LNCaP clone FGC (cell line): ENCODE measurements around the gene GRHL1.
"Not testable (repeated sequence)": the region's sequence is repeated elsewhere in the genome, so short reads cannot be mapped to it uniquely, and the experiment has no call there.

Experiments
- DNase-seq: peaks from one replicate; pipeline ENCODE4 v3.0.0-alpha.2; 2011; ENCODE audit warnings: low read depth
- H3K4me3 ChIP-seq: 2 replicates; pipeline ENCODE4 v1.5.1; 2011; ENCODE audit warnings: mild to moderate bottlenecking, low read depth, low read length, control low read depth
- TF ChIP-seq, protein P1 (sequence below): IDR thresholded peaks from 2 replicates; pipeline ENCODE4 v1.5.1; 2012; ENCODE audit warnings: mild to moderate bottlenecking; ENCODE audit not compliant: control insufficient read depth, insufficient read depth; ENCODE audit errors: extremely low read depth

The GRHL1 gene

DNA sequence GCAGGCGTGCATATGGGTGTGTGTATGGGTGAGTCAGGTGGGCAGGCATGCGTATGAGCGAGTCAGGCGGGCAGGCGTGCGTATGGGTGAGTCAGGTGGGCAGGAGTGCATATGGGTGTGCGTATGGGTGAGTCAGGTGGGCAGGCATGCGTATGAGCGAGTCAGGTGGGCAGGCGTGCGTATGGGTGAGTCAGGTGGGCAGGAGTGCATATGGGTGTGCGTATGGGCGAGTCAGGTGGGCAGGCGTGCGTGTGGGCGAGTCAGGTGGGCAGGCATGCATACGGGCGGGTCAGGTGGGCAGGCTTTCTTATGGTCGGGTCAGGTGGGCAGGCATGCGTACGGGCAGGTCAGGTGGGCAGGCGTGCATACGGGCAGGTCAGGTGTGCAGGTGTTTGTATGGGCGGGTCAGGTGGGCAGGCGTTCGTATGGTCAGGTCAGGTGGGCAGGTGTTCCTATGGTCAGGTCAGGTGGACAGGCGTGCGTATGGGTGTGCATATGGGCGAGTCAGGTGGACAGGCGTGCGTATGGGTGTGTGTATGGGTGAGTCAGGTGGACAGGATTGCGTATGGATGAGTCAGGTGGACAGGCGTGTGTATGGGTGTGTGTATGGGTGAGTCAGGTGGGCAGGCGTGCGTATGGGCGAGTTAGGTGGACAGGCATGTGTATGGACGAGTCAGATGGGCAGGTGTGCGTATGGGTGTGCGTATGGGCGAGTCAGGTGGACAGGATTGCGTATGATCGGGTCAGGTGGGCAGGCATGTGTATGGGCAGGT lies 63.1 kb downstream of the GRHL1 start:
- DNase-seq = no peak
- no peak overlapping the region for H3K4me3 ChIP-seq
- TF ChIP-seq, protein P1, sequence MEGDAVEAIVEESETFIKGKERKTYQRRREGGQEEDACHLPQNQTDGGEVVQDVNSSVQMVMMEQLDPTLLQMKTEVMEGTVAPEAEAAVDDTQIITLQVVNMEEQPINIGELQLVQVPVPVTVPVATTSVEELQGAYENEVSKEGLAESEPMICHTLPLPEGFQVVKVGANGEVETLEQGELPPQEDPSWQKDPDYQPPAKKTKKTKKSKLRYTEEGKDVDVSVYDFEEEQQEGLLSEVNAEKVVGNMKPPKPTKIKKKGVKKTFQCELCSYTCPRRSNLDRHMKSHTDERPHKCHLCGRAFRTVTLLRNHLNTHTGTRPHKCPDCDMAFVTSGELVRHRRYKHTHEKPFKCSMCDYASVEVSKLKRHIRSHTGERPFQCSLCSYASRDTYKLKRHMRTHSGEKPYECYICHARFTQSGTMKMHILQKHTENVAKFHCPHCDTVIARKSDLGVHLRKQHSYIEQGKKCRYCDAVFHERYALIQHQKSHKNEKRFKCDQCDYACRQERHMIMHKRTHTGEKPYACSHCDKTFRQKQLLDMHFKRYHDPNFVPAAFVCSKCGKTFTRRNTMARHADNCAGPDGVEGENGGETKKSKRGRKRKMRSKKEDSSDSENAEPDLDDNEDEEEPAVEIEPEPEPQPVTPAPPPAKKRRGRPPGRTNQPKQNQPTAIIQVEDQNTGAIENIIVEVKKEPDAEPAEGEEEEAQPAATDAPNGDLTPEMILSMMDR = no peak

GRCh38 chr2:10015376-10015989 lies 64.0 kb downstream of the GRHL1 start:
- not testable (repeated sequence) for H3K4me3 ChIP-seq, DNase-seq

- no peak for DNase-seq
- H3K4me3 ChIP-seq = no peak overlapping the region
- TF ChIP-seq, protein P1 = no peak
Measured at GRCh38 chr2:10016001-10016801, 64.7 kb downstream of the GRHL1 start.

GRCh38 chr2:10016802-10017258 lies 65.3 kb downstream of the GRHL1 start:
- TF ChIP-seq, protein P1 = no peak
- no peak overlapping the region for H3K4me3 ChIP-seq
- DNase-seq = no peak

- H3K4me3 ChIP-seq = no peak overlapping the region
- no peak for DNase-seq
- TF ChIP-seq, protein P1 = no peak
Measured at GRCh38 chr2:10017313-10017941, 65.9 kb downstream of the GRHL1 start.

DNA sequence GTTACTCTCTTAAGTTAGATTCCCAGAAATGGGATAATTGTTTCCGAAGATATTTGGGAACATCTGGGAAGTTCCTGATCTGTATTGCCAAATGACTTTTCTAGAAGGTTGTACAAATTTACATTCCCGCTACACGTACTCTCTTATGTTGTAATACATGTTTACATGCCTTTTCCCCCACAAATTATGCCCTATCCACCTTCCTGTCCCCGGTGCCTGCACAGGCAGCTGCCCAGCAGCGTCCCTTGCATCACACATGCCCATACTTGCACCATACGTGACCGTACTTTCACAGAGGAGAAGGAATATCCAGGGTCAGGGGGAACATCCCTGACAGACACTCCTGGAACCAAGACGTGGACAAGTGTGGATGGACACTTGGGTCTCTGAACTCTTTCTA lies 67.7 kb downstream of the GRHL1 start:
- no peak for DNase-seq

More for the DNA sequence above, 67.7 kb downstream of the GRHL1 start:
- no peak overlapping the region for H3K4me3 ChIP-seq
- TF ChIP-seq, protein P1 = no peak
